H1 (cell line): ENCODE data around the gene POLR2C. TPM values are rescaled to one million over a fixed set of nuclear protein-coding genes. Genes with fewer than 3 reads are reported as not detected.

ENCODE experiments used
- CTCF ChIA-PET: fragments of 300-600 bp; sonication (Branson Sonifier 250); formaldehyde crosslinking; loops from one replicate; lab custom pipeline; 2021; ENCODE audit not compliant: partially characterized antibody; lab: Charles Lee
- POLR2A ChIA-PET: fragments of 300-600 bp; sonication (Branson Sonifier 250); formaldehyde crosslinking; loops from one replicate; lab custom pipeline; 2021; ENCODE audit warnings: inconsistent platforms; ENCODE audit not compliant: partially characterized antibody; lab: Charles Lee
- DNase-seq, 2 experiments: peaks; one replicate each; pipeline versions ENCODE4 v3.0.0 to v3.0.0-alpha.2; 2010 to 2022; ENCODE audit warnings: low spot score in 2 of 2, low read depth in 1 of 2, mixed read lengths in 1 of 2
- FAIRE-seq: peaks from 2 replicates; lab custom pipeline; 2011; peaks lifted over from hg19 to GRCh38; lab: Jason Lieb, UNC
- H2AFZ ChIP-seq: 2 replicates; pipeline ENCODE4 v1.8.1; 2012; ENCODE audit warnings: low read length, inconsistent platforms
- H2AK5ac ChIP-seq: 2 replicates; pipeline ENCODE4 v1.6.1; 2013; ENCODE audit warnings: low read depth, low read length
- H2BK120ac ChIP-seq: replicated peaks from 2 replicates; pipeline ENCODE3; 2013; ENCODE audit warnings: low read depth, low read length, inconsistent platforms
- H2BK12ac ChIP-seq: 2 replicates; pipeline ENCODE4 v1.6.1; 2013; ENCODE audit warnings: low read depth, low read length
- H2BK15ac ChIP-seq: 2 replicates; pipeline ENCODE4 v1.6.1; 2013; ENCODE audit warnings: low read length
- H2BK20ac ChIP-seq: 2 replicates; pipeline ENCODE4 v1.6.1; 2013; ENCODE audit warnings: low read length
- H2BK5ac ChIP-seq: 2 replicates; pipeline ENCODE4 v1.6.1; 2013; ENCODE audit warnings: low read depth, low read length
- H3K14ac ChIP-seq: 2 replicates; pipeline ENCODE4 v1.6.1; 2013; ENCODE audit warnings: inconsistent platforms; ENCODE audit not compliant: insufficient read length
- H3K18ac ChIP-seq: 2 replicates; pipeline ENCODE4 v1.6.1; 2013; ENCODE audit warnings: low read length; ENCODE audit errors: extremely low read depth
- H3K23ac ChIP-seq: 2 replicates; pipeline ENCODE4 v1.6.1; 2013; ENCODE audit warnings: inconsistent platforms; ENCODE audit not compliant: insufficient read length
- H3K23me2 ChIP-seq: 2 replicates; pipeline ENCODE4 v1.6.1; 2013; ENCODE audit warnings: low read depth, low read length
- H3K27ac ChIP-seq: 2 replicates; pipeline ENCODE4 v1.6.1; 2011; ENCODE audit warnings: low read depth, low read length, inconsistent platforms
- H3K27me3 ChIP-seq, 4 experiments: replicated peaks in 1 of 4; 1 replicate in 1 of 4; 2 replicates in 3 of 4; pipeline versions ENCODE4 v1.6.1 to v1.8.1; 2011 to 2013; ENCODE audit warnings: low read length in 3 of 4, mild to moderate bottlenecking in 3 of 4, inconsistent platforms in 2 of 4, mixed read lengths in 2 of 4, moderate library complexity in 1 of 4; ENCODE audit not compliant: control insufficient read depth in 3 of 4, insufficient read depth in 3 of 4; ENCODE audit errors: extremely low read depth in 1 of 4
- H3K36me3 ChIP-seq, 4 experiments: 2 replicates each; pipeline versions ENCODE4 v1.6.1 to v1.8.1; 2011 to 2013; ENCODE audit warnings: mild to moderate bottlenecking in 4 of 4, low read length in 3 of 4, moderate library complexity in 2 of 4, control low read depth in 1 of 4, inconsistent platforms in 1 of 4; ENCODE audit not compliant: insufficient read depth in 4 of 4, control insufficient read depth in 2 of 4
- H3K4ac ChIP-seq: replicated peaks from 2 replicates; pipeline ENCODE3; 2013; ENCODE audit warnings: low read length, low read depth, mixed read lengths, inconsistent platforms; ENCODE audit not compliant: insufficient read length
- H3K4me1 ChIP-seq, 4 experiments: replicated peaks in 1 of 4; 1 replicate in 1 of 4; 2 replicates in 3 of 4; pipeline versions ENCODE4 v1.6.1 to v1.8.1; 2011 to 2013; ENCODE audit warnings: low read length in 3 of 4, inconsistent platforms in 2 of 4, mixed read lengths in 1 of 4; ENCODE audit not compliant: insufficient read depth in 4 of 4, control insufficient read depth in 3 of 4
- H3K4me2 ChIP-seq, 2 experiments: 2 replicates each; pipeline versions ENCODE4 v1.6.1 to v1.8.1; 2011 to 2013; ENCODE audit warnings: low read depth in 2 of 2, low read length in 2 of 2, control low read depth in 1 of 2, inconsistent platforms in 1 of 2, mild to moderate bottlenecking in 1 of 2; ENCODE audit not compliant: insufficient read depth in 1 of 2
- H3K4me3 ChIP-seq, 4 experiments: fragments of 200-600, 300-600 bp in 1 of 4; sonication (generic), shearing (Covaris generic), sonication (Bioruptor Twin) in 1 of 4; 2 replicates each; pipeline versions ENCODE4 v1.5.1 to v1.8.1; 2011 to 2016; ENCODE audit warnings: low read length in 4 of 4, low read depth in 3 of 4, control low read depth in 2 of 4, inconsistent platforms in 2 of 4, mild to moderate bottlenecking in 2 of 4, mixed read lengths in 1 of 4, moderate library complexity in 1 of 4; ENCODE audit not compliant: insufficient read depth in 2 of 4; ENCODE audit errors: extremely low read depth in 1 of 4
- H3K56ac ChIP-seq: replicated peaks from 2 replicates; pipeline ENCODE3; 2013; ENCODE audit warnings: low read depth, mild to moderate bottlenecking, mixed read lengths, low read length, inconsistent platforms; ENCODE audit not compliant: insufficient read length
- H3K79me1 ChIP-seq: 2 replicates; pipeline ENCODE4 v1.6.1; 2013; ENCODE audit warnings: low read depth, low read length, control low read depth
- H3K79me2 ChIP-seq, 2 experiments: 2 replicates each; pipeline versions ENCODE4 v1.6.1 to v1.8.1; 2012 to 2013; ENCODE audit warnings: low read length in 2 of 2, mild to moderate bottlenecking in 2 of 2, inconsistent platforms in 1 of 2; ENCODE audit not compliant: insufficient read depth in 2 of 2, control insufficient read depth in 1 of 2
- H3K9ac ChIP-seq, 4 experiments: replicated peaks in 1 of 4; 1 replicate in 1 of 4; 2 replicates in 3 of 4; pipeline versions ENCODE4 v1.6.1 to v1.8.1; 2011 to 2013; ENCODE audit warnings: low read depth in 3 of 4, low read length in 3 of 4, control low read depth in 2 of 4, mild to moderate bottlenecking in 2 of 4, moderate library complexity in 2 of 4, inconsistent platforms in 1 of 4; ENCODE audit errors: extremely low read depth in 1 of 4
- H3K9me3 ChIP-seq, 2 experiments: 2 replicates each; pipeline versions ENCODE4 v1.6.1 to v1.8.1; 2012 to 2013; ENCODE audit warnings: mild to moderate bottlenecking in 2 of 2, moderate library complexity in 2 of 2, control low read depth in 1 of 2, inconsistent platforms in 1 of 2, low read depth in 1 of 2, low read length in 1 of 2, mixed read lengths in 1 of 2; ENCODE audit not compliant: insufficient read depth in 2 of 2
- H4K20me1 ChIP-seq, 2 experiments: replicated peaks in 1 of 2; 2 replicates each; pipeline versions ENCODE3 to v1.8.1; 2011 to 2013; ENCODE audit warnings: inconsistent platforms in 2 of 2, low read length in 2 of 2, mild to moderate bottlenecking in 1 of 2; ENCODE audit not compliant: insufficient read depth in 2 of 2, control insufficient read depth in 1 of 2
- H4K5ac ChIP-seq: 2 replicates; pipeline ENCODE4 v1.6.1; 2013; ENCODE audit warnings: low read length, low read depth, mixed read lengths, inconsistent platforms; ENCODE audit not compliant: insufficient read length
- H4K8ac ChIP-seq: 2 replicates; pipeline ENCODE4 v1.8.0; 2013; ENCODE audit warnings: mild to moderate bottlenecking, moderate library complexity, low read length, inconsistent platforms; ENCODE audit not compliant: insufficient read depth; ENCODE audit errors: extremely low read depth
- H4K91ac ChIP-seq: replicated peaks from 2 replicates; pipeline ENCODE3; 2013; ENCODE audit warnings: low read length, mixed read lengths, inconsistent platforms; ENCODE audit not compliant: insufficient read length
- ASH2L ChIP-seq: fragments of 200-600, 300-600 bp; sonication (generic); IDR thresholded peaks from one replicate; pipeline ENCODE4 v1.7.1; 2017; ENCODE audit warnings: low read length
- CHD2 ChIP-seq: IDR thresholded peaks from 2 replicates; pipeline ENCODE4 v1.6.1; 2012; ENCODE audit warnings: low read length, improper control_type of control experiment
- CREB1 ChIP-seq: IDR thresholded peaks from 2 replicates; pipeline ENCODE4 v1.6.1; 2012; ENCODE audit warnings: inconsistent platforms
- E2F6 ChIP-seq: IDR thresholded peaks from 2 replicates; pipeline ENCODE4 v1.6.1; 2012; ENCODE audit warnings: inconsistent platforms
- KDM1A ChIP-seq: fragments of 200-600, 300-600 bp; sonication (generic); IDR thresholded peaks from 2 replicates; pipeline ENCODE4 v1.7.1; 2016; ENCODE audit warnings: mild to moderate bottlenecking, low read length, borderline replicate concordance
- MAX ChIP-seq: IDR thresholded peaks from 2 replicates; pipeline ENCODE4 v1.6.1; 2012; ENCODE audit warnings: inconsistent platforms
- RBBP5 ChIP-seq: IDR thresholded peaks from 2 replicates; pipeline ENCODE4 v1.7.1; 2012; ENCODE audit warnings: low read depth, mild to moderate bottlenecking, inconsistent platforms, low read length, moderate library complexity, borderline replicate concordance
- RFX5 ChIP-seq: IDR thresholded peaks from 2 replicates; pipeline ENCODE4 v1.6.1; 2011; ENCODE audit warnings: low read depth, low read length, improper control_type of control experiment, borderline replicate concordance
- SAP30 ChIP-seq: fragments of 300-600 bp; sonication (generic); IDR thresholded peaks from 2 replicates; pipeline ENCODE4 v1.7.1; 2012; ENCODE audit warnings: low read length, moderate library complexity, mild to moderate bottlenecking, inconsistent platforms; ENCODE audit not compliant: insufficient read depth, insufficient replicate concordance
- SIRT6 ChIP-seq: IDR thresholded peaks from one replicate; pipeline ENCODE4 v1.7.1; 2012; ENCODE audit warnings: low read length, inconsistent platforms
- WGBS, 2 experiments: shearing (Covaris generic) in 1 of 2; methylation state at CpG; one replicate each; pipeline versions ENCODE4 v1.1.6 to v1.1.7; 2013 to 2015; ENCODE audit warnings: low lambda C conversion rate in 2 of 2, mixed read lengths in 2 of 2, inconsistent platforms in 1 of 2, low coverage in 1 of 2, missing lambda C conversion rate in 1 of 2; ENCODE audit not compliant: insufficient replicate concordance in 2 of 2, insufficient coverage in 1 of 2, insufficient read length in 1 of 2; ENCODE audit errors: extremely low coverage in 1 of 2, missing lambda C conversion rate in 1 of 2; 5-methylcytosine and 5-hydroxymethylcytosine counted together
- polyA plus RNA-seq, 7 experiments: library from polyadenylated mRNA; depleted of rRNA in 3 of 7; stranded (reverse) in 5 of 7; unstranded in 2 of 7; fragments of >200 nt in 5 of 7; fragments of 200-250 nt in 2 of 7; gene quantifications; 1 replicate in 5 of 7; 2 replicates in 1 of 7; 4 replicates in 1 of 7; pipeline versions ENCODE4 v1.2.1 to v1.2.3, GENCODE V29; 2011 to 2013; ENCODE audit warnings: missing spikeins in 2 of 7, mixed read lengths in 2 of 7
- total RNA-seq: library from RNA; stranded (reverse); fragmentation: NEBNext Ultra II Directional; extraction: Animal tissue kit (Norgen Biotek cat#: 25700); gene quantifications from 2 replicates; pipeline ENCODE4 v1.2.1, GENCODE V29; 2021

The POLR2C gene
- total and polyA plus RNA-seq, 2 of the 8 experiments (the other 6 are each of a cell fraction or from before 2014, with no cell fraction given): 72.5 to 132 TPM

GRCh38 chr16:57476546-57477410 lies 14.3 kb downstream of the POLR2C start:
- no peak overlapping the region for H3K56ac ChIP-seq
- H3K14ac ChIP-seq: no peak overlapping the region
- H3K9ac ChIP-seq: no peak overlapping the region
- no peak overlapping the region for H4K5ac ChIP-seq
- H4K91ac ChIP-seq: no peak overlapping the region
- no peak overlapping the region for H4K8ac ChIP-seq
- peaks cover 0 to 12% (median 5%) of the 10 kb centered on the region in 4 experiments; a peak in 3 of 8 replicates for H3K36me3 ChIP-seq
- no peak overlapping the region for H3K23ac ChIP-seq
- POLR2A ChIA-PET: interaction anchor here (0.9 to 10.3 kb wide), 7 partner anchors 10 to 60 kb away, joined by 3 to 67 read pairs (median 5); partner anchors contain the start of genes DOK4 and POLR2C
- no peak overlapping the region for H2BK120ac ChIP-seq
- H3K4me2 ChIP-seq: peak overlapping the region; percentile 15 to 32; a peak in 2 of 4 replicates
- no peaks in the 10 kb centered on the region for H3K9me3 ChIP-seq
- DNase-seq (peak in 1 of 2 experiments; percentile 70), FAIRE-seq (peak; percentile 71)
- no peak overlapping the region for H2BK20ac ChIP-seq
- peak overlapping the region; percentile 87; the same call in 1 of the 2 replicates for H2BK5ac ChIP-seq
- no peak overlapping the region; a peak in 1 of 8 replicates for H3K4me3 ChIP-seq
- 0 out of 2 replicates have a peak, but pooled peaks cover 5% of the 10 kb centered on the region for H3K79me1 ChIP-seq
- CTCF ChIA-PET: interaction anchor here (0.6 to 15.0 kb wide), 11 partner anchors 9 to 797 kb away, joined by 3 to 210 read pairs (median 5); partner anchors contain the start of genes DOK4 and POLR2C
- H3K4ac ChIP-seq: no peak overlapping the region
- no peaks in the 10 kb centered on the region; a peak in 1 of 7 replicates for H3K27me3 ChIP-seq
- WGBS, 2 experiments: 74% methylated on average over 6 of the region's 6 CpGs; no CpG with 5 or more reads in 1 of the 2 experiments
- no peak overlapping the region for H2BK12ac ChIP-seq
- H3K4me1 ChIP-seq: peaks cover 10 to 59% (median 47%) of the 10 kb centered on the region in 4 experiments
- peaks cover 8% of the 10 kb centered on the region; the same call in 1 of the 2 replicates for H3K23me2 ChIP-seq
- H3K79me2 ChIP-seq: no peaks in the 10 kb centered on the region
- H3K27ac ChIP-seq: no peak overlapping the region
- no peak overlapping the region for H2AFZ ChIP-seq
- H2BK15ac ChIP-seq: no peak overlapping the region
- H2AK5ac ChIP-seq: no peak overlapping the region
- peaks cover 3% of the 10 kb centered on the region in 2 experiments for H4K20me1 ChIP-seq
- no peak overlapping the region; the same call in 1 of the 2 replicates for H3K18ac ChIP-seq
- TF ChIP-seq RBBP5 (no peak), MAX (no peak), RFX5 (no peak), CHD2 (no peak), ASH2L (no peak), SIRT6 (no peak), KDM1A (no peak), CREB1 (no peak), E2F6 (no peak), SAP30 (no peak)
